ENCODE data around the gene RNF135.

- TF ChIP-seq, protein P1, sequence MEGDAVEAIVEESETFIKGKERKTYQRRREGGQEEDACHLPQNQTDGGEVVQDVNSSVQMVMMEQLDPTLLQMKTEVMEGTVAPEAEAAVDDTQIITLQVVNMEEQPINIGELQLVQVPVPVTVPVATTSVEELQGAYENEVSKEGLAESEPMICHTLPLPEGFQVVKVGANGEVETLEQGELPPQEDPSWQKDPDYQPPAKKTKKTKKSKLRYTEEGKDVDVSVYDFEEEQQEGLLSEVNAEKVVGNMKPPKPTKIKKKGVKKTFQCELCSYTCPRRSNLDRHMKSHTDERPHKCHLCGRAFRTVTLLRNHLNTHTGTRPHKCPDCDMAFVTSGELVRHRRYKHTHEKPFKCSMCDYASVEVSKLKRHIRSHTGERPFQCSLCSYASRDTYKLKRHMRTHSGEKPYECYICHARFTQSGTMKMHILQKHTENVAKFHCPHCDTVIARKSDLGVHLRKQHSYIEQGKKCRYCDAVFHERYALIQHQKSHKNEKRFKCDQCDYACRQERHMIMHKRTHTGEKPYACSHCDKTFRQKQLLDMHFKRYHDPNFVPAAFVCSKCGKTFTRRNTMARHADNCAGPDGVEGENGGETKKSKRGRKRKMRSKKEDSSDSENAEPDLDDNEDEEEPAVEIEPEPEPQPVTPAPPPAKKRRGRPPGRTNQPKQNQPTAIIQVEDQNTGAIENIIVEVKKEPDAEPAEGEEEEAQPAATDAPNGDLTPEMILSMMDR (optimal IDR thresholded peaks at IDR 0.05 in 1 of 3, IDR thresholded peaks at IDR 0.05 in 1 of 3, conservative IDR thresholded peaks at IDR 0.05 in 1 of 3; ENCODE audit: extremely low read depth in 1 of 3, insufficient read depth in 2 of 3, low read length in 3 of 3) = no peak
- TF ChIP-seq EZH2 (IDR thresholded peaks at IDR 0.05; ENCODE audit: low read length) = no peak
Observed at GRCh38 chr17:30997270-30997669, 26.4 kb downstream of the RNF135 start.
